DMS 273 (cell line): Measurements from ENCODE around the gene HEATR9.
"Not testable (repeated sequence)": the region's sequence is repeated elsewhere in the genome, so short reads cannot be mapped to it uniquely, and the experiment has no call there.

Experiments
- DNase-seq: peaks from one replicate; lab custom pipeline; 2025; ENCODE audit not compliant: unreplicated experiment; lab: John Stamatoyannopoulos, UW

The HEATR9 gene, protein sequence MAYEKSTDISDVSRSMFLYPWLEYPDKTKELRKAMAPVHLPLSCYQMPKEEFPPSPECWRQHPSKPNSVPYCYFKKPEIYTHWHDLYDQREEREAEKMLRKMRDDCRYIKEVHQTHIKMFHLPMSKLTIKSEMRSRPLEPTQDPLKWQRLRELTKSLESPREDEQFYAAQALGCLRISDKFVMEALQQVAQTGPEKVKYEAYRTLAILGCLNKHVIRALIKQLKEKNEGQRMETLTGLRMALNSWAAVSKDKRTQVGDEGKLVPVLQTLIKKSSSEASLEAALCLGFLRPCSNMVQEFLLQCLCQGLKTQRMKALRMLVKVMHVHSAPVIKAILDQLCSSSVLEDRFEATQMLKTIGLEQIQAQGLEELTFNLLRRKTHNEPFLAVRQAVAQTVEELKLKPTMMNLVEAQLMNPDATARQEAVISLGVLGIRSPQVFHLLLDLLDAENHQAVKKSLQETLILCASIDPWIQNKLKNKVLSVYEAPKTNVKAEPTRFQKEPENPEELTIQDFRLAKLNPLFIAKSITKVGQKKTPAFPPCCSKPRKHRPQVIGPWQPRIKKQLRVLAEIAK

GRCh38 chr17:35868737-35869136, at the start of gene HEATR9:
TSS of gene HEATR9 (minus strand) at chr17:35868891. CDS start at chr17:35868742, 149 bp downstream.
- DNase-seq = no peak

- DNase-seq = no peak
Measured at GRCh38 chr17:35917519-35918213, 49.0 kb upstream of the HEATR9 start.

- no peak for DNase-seq
Measured at GRCh38 chr17:35915153-35915964, 46.7 kb upstream of the HEATR9 start.

DNA sequence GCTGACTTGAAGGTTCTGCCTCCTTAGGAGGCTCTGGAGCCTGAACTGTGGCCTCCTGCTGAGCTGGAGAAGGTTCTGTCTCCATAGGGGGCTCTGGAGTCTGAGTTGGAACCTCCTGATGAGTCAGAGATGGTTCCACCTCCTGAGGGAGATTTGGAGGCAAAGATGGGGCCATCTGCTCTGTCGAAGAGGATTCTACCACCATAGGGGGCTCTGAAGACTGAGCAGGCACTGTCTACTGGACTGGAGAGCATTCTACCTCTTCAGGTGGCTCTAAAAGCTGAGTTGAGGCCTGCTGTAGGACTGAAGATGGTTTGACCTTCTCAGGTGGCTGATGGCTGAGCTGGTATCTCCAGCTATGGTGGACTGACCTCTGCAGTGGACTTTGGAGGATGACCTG, 45.7 kb upstream of the HEATR9 start:
- no peak for DNase-seq

GRCh38 chr17:35913609-35914008, 44.9 kb upstream of the HEATR9 start:
- DNase-seq = no peak

DNA sequence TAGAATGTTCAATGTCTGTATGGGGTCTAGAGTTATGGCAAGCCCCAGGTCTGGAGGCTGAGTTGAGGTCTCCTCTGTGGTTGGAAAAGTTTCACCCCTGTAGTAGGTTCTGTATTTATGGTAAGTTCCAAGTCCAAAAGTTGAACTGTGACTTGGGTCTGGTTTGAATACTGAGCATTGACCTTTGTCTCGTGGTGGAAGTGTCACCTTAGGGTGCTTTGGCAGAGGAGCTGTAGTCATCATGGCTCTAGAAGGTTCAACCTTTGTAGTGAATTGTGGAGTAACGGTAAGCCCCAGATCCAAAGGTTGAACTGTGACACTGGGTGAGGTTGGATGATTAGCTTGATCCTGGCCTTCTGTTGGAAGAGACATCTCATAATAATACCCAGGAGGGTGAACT, 44.3 kb upstream of the HEATR9 start:
- no peak for DNase-seq

- no peak for DNase-seq
Measured at GRCh38 chr17:35912339-35912912, 43.7 kb upstream of the HEATR9 start.

DNA sequence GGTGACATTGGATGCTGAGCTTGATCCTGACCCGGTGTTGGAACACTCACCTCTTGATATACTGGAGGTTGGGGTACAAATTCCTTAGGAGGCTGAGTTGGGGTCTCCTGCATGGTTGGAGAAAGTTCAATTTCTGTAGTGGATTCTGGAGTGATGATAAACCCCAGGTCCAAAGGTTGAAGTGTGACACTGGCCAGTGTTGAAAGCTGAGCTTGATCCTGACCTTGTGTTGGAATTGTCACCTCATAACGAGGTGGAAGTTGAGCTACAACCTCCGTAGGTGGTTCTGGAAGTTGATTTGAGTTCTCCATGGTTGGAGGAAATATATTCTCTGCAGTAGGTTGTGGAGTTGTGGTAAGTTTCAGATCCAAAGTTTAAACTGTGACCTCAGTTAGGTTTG, 40.7 kb upstream of the HEATR9 start:
- DNase-seq = no peak

- no peak for DNase-seq
Measured at GRCh38 chr17:35907691-35908090, 39.0 kb upstream of the HEATR9 start.

GRCh38 chr17:35906926-35907637, 38.4 kb upstream of the HEATR9 start:
- no peak for DNase-seq

DNA sequence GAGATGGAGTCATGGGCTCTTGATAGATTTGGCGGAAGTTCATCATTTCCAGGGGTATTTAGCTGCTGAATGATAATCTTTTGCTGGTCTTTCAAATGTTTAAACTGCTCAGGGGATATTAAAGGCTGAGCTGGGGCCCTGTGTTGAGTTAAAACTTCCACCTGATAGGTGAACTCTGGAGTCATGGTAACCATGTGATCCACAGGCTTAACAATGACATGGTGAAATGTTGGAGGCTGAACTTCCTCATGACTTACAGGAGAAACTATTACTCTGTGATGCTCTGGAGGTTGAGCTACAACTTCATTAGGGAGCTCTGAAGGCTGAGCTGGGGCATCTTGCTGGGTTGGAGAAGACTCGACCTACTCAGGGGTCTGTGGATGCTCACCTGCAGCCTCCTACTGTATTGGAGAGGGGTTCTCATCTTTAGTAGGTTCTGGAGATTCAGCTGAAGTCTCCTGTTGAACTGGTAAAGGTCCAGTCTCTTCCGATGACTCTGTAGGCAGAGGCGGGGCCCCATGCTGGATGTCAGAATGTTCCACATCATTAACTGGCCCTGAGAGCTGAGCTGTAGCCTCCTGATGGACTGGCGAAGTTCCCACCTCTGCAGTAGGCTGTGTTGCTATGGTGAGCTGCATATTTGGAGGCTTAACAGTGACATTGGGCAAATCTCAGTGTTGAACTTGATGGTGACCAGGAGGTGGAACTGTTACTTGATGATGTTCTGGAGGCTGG, 37.7 kb upstream of the HEATR9 start:
- DNase-seq = no peak

GRCh38 chr17:35903451-35903850, 34.8 kb upstream of the HEATR9 start:
- no peak for DNase-seq

DNA sequence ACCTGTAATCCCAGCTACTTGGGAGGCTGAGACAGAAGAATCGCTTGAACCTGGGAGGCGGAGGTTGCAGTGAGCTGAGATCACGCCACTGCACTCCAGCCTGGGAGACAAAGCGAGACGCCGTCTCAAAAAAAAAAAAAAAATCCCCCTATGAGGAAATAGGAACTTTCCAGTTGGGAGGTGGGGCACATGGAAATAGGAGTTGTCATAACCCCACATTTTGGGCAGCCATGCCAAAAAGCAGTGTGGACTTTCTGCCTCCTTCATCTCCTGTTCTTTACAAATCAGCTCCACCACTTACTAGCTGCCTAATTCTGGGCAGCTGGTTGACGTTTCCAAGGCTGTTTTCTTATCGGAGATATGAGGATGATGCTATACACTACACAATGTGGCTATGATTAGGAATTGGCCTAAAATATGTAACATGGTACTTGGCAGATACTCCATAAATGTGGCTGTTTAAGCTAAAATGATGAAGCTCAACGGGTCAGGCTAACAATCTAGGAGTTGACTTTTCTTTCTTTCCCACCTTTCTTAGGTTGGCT, 33.0 kb upstream of the HEATR9 start:
- no peak for DNase-seq

DNA sequence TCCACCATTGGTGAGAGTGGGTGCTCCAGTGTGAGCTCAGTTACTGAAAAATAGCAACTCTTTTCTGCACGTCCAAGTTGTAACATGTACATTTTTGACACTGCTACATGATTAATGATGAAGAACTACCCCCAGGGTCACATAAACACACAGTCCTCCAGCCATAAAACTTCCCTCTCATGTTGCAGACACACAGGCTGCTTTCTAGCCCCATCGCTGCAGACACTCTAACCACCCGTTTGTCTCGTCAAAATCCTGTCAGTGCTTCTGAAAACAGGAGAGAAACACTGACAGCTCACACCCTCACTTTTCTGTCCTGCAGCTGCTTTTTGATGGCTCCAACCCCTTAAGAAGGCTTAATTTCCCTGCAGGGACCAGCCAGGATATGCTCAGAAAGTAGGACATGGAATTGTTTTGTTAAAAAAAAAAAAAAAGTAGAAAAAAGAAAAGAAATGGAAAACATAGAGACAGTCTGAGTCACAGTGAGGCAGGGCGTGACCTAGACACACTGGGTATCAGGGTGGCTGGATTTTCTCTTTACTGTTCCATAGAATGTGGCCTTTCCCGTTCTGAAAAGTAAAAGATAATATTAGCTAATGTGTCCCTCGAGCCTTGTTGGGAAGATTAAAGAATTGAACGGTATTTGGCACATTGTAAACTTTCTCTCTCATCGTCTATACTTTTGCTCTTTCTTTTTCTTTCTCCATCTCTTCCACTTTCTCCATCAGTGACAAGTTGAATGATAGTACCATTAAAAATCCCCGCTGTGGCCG, 32.2 kb upstream of the HEATR9 start:
- DNase-seq = no peak

GRCh38 chr17:35900280-35900679, 31.6 kb upstream of the HEATR9 start:
- no peak for DNase-seq

DNA sequence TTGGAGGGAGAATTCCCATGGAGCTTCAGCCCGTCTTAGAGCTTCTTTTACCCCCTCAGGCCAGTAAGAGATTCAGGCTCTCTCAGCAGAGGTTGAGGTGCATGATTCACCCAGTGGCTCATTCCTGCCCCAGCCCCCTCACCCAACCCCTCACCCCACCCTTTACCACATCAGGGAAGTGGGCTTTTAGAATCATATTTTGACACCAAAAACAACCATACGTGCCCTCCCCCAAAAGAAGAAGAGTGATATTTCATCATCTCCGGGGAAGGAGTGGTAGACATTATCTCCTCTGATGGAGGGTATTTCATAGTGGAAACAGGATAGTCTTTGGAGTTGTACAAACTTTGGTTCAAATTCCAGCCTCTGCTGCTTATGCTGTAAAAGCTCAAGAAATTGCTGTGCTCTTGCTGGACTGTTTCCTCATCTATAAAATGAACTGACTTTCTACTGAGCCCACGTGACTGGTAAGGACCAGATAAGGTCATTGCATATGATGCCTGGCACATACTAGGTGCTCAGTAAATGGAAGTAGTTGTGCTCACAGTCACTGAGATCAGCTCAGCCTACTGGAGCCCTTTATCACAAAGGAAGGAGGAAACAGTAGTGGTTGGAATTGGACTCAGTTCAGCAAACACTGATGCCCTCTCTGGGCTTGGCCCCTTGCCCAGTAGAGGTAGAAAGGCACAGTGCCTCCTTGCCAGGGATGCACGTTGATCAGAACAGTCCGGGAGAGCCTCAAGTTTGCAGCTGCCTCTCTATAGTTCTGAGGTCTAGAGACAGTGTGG, 29.8 kb upstream of the HEATR9 start:
- peak; percentile 61 for DNase-seq

- not testable (repeated sequence) for DNase-seq
Measured at GRCh38 chr17:35897772-35898171, 29.1 kb upstream of the HEATR9 start.
